Smooth muscle cell (in vitro differentiated cells): Measurements from ENCODE around the gene SYNRG. TPM values are rescaled to one million over a fixed set of nuclear protein-coding genes. Genes with fewer than 3 reads are reported as not detected.
A peak's percentile ranks its signal among the peaks of the same experiment; 100 is the strongest.

Experiments
- DNase-seq: peaks from one replicate; lab custom pipeline; 2025; ENCODE audit not compliant: unreplicated experiment; lab: John Stamatoyannopoulos, UW
- H2AFZ ChIP-seq: fragments of 200-600 bp; sonication (generic); 2 replicates; pipeline ENCODE4 v1.6.0; 2016; ENCODE audit warnings: antibody characterized with exemption, low read depth, mild to moderate bottlenecking
- H3F3A ChIP-seq: fragments of 200-600 bp; sonication (generic); 2 replicates; pipeline ENCODE4 v1.6.0; 2017; ENCODE audit warnings: antibody characterized with exemption, low read depth
- H3K27ac ChIP-seq: fragments of 200-600 bp; sonication (generic); 2 replicates; pipeline ENCODE4 v1.5.1; 2016; ENCODE audit warnings: low read depth, mild to moderate bottlenecking
- H3K27me3 ChIP-seq: fragments of 200-600 bp; sonication (generic); 2 replicates; pipeline ENCODE4 v1.6.1; 2016; ENCODE audit warnings: low read depth, mild to moderate bottlenecking
- H3K36me3 ChIP-seq: fragments of 200-600 bp; sonication (generic); 2 replicates; pipeline ENCODE4 v1.5.1; 2016; ENCODE audit warnings: low read depth
- H3K4me1 ChIP-seq: fragments of 200-600 bp; sonication (generic); 2 replicates; pipeline ENCODE4 v1.5.1; 2016; ENCODE audit warnings: low read depth
- H3K4me2 ChIP-seq: fragments of 200-600 bp; sonication (generic); 2 replicates; pipeline ENCODE4 v1.6.0; 2016; ENCODE audit warnings: mild to moderate bottlenecking
- H3K4me3 ChIP-seq: fragments of 200-600 bp; sonication (generic); 2 replicates; pipeline ENCODE4 v1.5.1; 2016; ENCODE audit warnings: mild to moderate bottlenecking
- H3K79me2 ChIP-seq: fragments of 200-600 bp; sonication (generic); 2 replicates; pipeline ENCODE4 v1.6.0; 2016; ENCODE audit warnings: low read depth, mild to moderate bottlenecking
- H3K9ac ChIP-seq: fragments of 200-600 bp; sonication (generic); 2 replicates; pipeline ENCODE4 v1.6.0; 2016; ENCODE audit warnings: low read depth
- H3K9me3 ChIP-seq: fragments of 200-600 bp; sonication (generic); replicated peaks from 2 replicates; pipeline ENCODE4 v1.5.1; 2016; ENCODE audit warnings: low read depth
- H4K20me1 ChIP-seq: fragments of 200-600 bp; sonication (generic); 2 replicates; pipeline ENCODE4 v1.6.0; 2016; ENCODE audit warnings: low read depth
- WGBS: methylation state at CpG from one replicate; pipeline ENCODE4 v1.1.7; 2016; ENCODE audit warnings: low lambda C conversion rate; 5-methylcytosine and 5-hydroxymethylcytosine counted together
- polyA plus RNA-seq: library from polyadenylated mRNA; unstranded; fragments of >200 nt; fragmentation: Nextera tagmentation; extraction: Ambion mirVana; gene quantifications from 2 replicates; pipeline ENCODE4 v1.2.1, GENCODE V29; 2016
- total RNA-seq: library from RNA; depleted of rRNA; stranded (reverse); fragments of >200 nt; gene quantifications from 2 replicates; pipeline ENCODE4 v1.2.3, GENCODE V29; 2014
- TF ChIP-seq, protein P1 (sequence below): fragments of 200-600 bp; sonication (generic); IDR thresholded peaks from 2 replicates; pipeline ENCODE4 v1.5.1; 2017; ENCODE audit warnings: borderline replicate concordance, mild to moderate bottlenecking, antibody characterized with exemption; ENCODE audit not compliant: insufficient read depth, poor library complexity, severe bottlenecking

SYNRG gene
- total and polyA plus RNA-seq, 2 experiments from 2014 or later, result 16.2 to 18.9 TPM

DNA sequence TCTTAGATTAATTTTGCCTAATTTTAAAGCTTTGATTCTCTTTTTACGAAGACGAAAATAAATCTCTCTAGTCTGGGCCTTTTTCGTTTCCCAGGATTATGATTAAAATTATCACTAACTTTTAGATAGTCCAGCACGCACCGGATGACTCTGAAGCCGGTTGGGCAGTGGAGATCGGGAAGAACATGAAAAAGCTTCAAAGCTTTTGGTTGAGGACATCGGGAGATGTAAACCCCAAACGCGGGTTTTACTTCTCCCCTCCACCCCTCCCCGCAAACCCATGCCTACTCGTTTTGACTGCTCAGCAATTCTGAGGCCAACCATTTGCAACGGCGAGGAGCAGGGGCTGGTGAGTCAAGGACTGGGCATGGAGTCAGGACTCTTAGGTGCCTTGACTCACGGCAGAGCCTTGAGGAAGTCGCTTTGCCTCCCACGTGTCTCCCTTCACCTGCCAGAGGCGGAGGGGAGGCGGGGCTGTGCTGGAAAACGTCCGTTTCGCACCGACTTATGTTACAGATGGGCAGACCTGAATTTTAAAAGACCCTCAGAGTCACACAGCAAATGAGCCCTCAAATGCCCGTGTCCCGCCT is 120.5 kb downstream of the SYNRG start:
- Histone ChIP-seq H3K4me2 (peak overlapping the region; percentile 88), H3K9ac (peak overlapping the region; percentile 96), H3K27me3 (no peaks in the 10 kb centered on the region), H3K79me2 (peaks cover 23% of the 10 kb centered on the region), H2AFZ (peak overlapping the region; percentile 30), H3F3A (peaks cover 18% of the 10 kb centered on the region), H4K20me1 (peaks cover 11% of the 10 kb centered on the region), H3K4me3 (peak overlapping the region; percentile 72), H3K27ac (peak overlapping the region; percentile 99), H3K9me3 (no peaks in the 10 kb centered on the region), H3K36me3 (no peaks in the 10 kb centered on the region), H3K4me1 (peaks cover 27% of the 10 kb centered on the region)
- TF ChIP-seq, protein P1, sequence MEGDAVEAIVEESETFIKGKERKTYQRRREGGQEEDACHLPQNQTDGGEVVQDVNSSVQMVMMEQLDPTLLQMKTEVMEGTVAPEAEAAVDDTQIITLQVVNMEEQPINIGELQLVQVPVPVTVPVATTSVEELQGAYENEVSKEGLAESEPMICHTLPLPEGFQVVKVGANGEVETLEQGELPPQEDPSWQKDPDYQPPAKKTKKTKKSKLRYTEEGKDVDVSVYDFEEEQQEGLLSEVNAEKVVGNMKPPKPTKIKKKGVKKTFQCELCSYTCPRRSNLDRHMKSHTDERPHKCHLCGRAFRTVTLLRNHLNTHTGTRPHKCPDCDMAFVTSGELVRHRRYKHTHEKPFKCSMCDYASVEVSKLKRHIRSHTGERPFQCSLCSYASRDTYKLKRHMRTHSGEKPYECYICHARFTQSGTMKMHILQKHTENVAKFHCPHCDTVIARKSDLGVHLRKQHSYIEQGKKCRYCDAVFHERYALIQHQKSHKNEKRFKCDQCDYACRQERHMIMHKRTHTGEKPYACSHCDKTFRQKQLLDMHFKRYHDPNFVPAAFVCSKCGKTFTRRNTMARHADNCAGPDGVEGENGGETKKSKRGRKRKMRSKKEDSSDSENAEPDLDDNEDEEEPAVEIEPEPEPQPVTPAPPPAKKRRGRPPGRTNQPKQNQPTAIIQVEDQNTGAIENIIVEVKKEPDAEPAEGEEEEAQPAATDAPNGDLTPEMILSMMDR, result no peak
- WGBS, result 3% methylated on average over 25 of the region's 25 CpGs
- peak; percentile 38 for DNase-seq

DNA sequence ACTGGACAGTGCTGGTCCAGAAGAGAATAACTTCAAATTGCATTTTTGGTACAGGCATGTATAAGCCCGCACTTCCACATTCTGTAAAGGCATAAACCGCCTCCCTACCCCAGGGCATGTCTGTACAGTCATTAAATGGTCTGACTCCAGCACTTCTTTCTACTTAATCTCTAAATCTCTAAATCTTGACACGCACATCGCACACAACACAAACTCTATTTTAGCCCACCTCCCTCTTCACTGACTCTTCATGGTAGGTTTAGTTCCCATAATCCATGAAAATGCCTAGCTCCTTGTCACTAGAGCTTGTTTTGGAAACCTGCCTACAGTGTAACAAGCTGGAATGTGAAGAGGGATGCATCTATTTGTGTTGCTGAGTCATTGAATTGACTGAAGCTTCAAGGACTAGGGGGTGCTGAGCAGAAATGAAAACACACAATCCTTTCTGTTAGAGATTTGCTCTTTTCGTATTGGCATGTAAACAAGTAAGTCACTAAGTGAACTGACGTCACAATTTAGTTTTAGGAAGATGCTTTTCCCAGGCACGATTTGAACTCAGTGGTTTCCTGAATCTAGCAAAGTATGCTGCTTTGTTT is 121.1 kb downstream of the SYNRG start:
- H3F3A ChIP-seq, result peaks cover 24% of the 10 kb centered on the region
- peaks cover 33% of the 10 kb centered on the region for H3K4me1 ChIP-seq
- DNase-seq, result no peak
- WGBS, result 16% methylated on average over 7 of the region's 7 CpGs
- peak overlapping the region; percentile 99 for H3K27ac ChIP-seq
- H3K27me3 ChIP-seq, result no peaks in the 10 kb centered on the region
- H3K4me3 ChIP-seq, result peak overlapping the region; percentile 72
- H3K4me2 ChIP-seq, result peak overlapping the region; percentile 88
- peak overlapping the region; percentile 4 for H2AFZ ChIP-seq
- H3K9me3 ChIP-seq, result no peaks in the 10 kb centered on the region
- H3K9ac ChIP-seq, result peak overlapping the region; percentile 96
- H4K20me1 ChIP-seq, result peaks cover 7% of the 10 kb centered on the region
- no peaks in the 10 kb centered on the region for H3K36me3 ChIP-seq
- TF ChIP-seq, protein P1, result no peak
- peaks cover 17% of the 10 kb centered on the region for H3K79me2 ChIP-seq

DNA sequence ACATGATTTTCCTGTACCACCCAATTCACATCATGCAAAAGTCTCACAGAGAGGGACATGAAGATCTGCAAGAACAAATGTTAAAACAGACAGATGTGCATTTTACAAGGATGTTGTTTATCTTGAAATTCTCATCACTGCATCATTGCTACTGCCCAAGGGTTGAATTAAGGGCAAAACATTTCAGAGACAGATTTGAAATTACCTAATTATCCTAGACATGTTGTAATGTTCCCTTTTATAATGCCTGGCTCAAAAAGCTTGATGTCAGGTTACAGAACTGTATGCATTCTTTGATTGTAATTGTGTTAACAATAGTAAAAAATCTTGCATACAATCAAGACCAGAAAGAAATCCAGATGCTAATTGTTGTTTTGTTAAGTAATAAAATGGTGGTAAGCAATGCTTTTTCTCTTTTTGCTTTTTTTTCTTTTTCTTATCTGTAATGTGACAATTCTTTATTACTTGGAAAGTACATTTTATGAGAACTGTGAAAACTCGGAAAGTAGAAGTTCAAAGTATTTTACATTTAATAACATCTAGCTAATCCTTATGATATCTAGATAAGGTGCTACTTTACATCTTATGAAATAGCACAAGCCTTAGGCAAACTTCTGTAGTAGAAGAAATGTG is 123.2 kb downstream of the SYNRG start:
- Histone ChIP-seq H3K79me2 (no peaks in the 10 kb centered on the region), H3K4me2 (no peak overlapping the region), H3F3A (peaks cover 25% of the 10 kb centered on the region), H3K27me3 (no peaks in the 10 kb centered on the region), H3K4me3 (no peak overlapping the region), H3K9me3 (no peaks in the 10 kb centered on the region), H3K4me1 (peaks cover 24% of the 10 kb centered on the region), H3K9ac (no peak overlapping the region), H2AFZ (no peak overlapping the region), H3K27ac (peak overlapping the region; percentile 99), H4K20me1 (no peaks in the 10 kb centered on the region), H3K36me3 (no peaks in the 10 kb centered on the region)
- DNase-seq, result no peak
- TF ChIP-seq, protein P1, result no peak
- WGBS, result 47% methylated on average over 1 of the region's 1 CpG
